A673 (cell line): ENCODE measurements around the gene ANAPC5.

Source experiments
- EZH2 ChIP-seq: fragments of 200-600 bp; sonication (generic); IDR thresholded peaks from 2 replicates; pipeline ENCODE4 v1.6.1; 2017; ENCODE audit warnings: borderline replicate concordance, low read depth, mild to moderate bottlenecking, mixed read lengths, antibody characterized with exemption, low read length; ENCODE audit not compliant: poor library complexity, severe bottlenecking
- TF ChIP-seq, protein P1 (sequence below): fragments of 300-800, 200-600 bp; sonication (generic); conservative IDR thresholded peaks from 2 replicates; pipeline ENCODE4 v1.5.1; 2017; ENCODE audit warnings: low read depth, mild to moderate bottlenecking, antibody characterized with exemption, low read length, moderate library complexity, mixed read lengths

- TF ChIP-seq, protein P1, sequence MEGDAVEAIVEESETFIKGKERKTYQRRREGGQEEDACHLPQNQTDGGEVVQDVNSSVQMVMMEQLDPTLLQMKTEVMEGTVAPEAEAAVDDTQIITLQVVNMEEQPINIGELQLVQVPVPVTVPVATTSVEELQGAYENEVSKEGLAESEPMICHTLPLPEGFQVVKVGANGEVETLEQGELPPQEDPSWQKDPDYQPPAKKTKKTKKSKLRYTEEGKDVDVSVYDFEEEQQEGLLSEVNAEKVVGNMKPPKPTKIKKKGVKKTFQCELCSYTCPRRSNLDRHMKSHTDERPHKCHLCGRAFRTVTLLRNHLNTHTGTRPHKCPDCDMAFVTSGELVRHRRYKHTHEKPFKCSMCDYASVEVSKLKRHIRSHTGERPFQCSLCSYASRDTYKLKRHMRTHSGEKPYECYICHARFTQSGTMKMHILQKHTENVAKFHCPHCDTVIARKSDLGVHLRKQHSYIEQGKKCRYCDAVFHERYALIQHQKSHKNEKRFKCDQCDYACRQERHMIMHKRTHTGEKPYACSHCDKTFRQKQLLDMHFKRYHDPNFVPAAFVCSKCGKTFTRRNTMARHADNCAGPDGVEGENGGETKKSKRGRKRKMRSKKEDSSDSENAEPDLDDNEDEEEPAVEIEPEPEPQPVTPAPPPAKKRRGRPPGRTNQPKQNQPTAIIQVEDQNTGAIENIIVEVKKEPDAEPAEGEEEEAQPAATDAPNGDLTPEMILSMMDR: no peak
- TF ChIP-seq EZH2: no peak
These were observed 39.6 kb upstream of the ANAPC5 start for GRCh38 chr12:121391619-121392324.
